ENCODE data around the gene HOXA1. TPM values are rescaled to one million over a fixed set of nuclear protein-coding genes. Genes with fewer than 3 reads are reported as not detected.

Gene HOXA1
- total RNA-seq = 1 to 10 TPM; 1.7 to 2.0 TPM

DNA sequence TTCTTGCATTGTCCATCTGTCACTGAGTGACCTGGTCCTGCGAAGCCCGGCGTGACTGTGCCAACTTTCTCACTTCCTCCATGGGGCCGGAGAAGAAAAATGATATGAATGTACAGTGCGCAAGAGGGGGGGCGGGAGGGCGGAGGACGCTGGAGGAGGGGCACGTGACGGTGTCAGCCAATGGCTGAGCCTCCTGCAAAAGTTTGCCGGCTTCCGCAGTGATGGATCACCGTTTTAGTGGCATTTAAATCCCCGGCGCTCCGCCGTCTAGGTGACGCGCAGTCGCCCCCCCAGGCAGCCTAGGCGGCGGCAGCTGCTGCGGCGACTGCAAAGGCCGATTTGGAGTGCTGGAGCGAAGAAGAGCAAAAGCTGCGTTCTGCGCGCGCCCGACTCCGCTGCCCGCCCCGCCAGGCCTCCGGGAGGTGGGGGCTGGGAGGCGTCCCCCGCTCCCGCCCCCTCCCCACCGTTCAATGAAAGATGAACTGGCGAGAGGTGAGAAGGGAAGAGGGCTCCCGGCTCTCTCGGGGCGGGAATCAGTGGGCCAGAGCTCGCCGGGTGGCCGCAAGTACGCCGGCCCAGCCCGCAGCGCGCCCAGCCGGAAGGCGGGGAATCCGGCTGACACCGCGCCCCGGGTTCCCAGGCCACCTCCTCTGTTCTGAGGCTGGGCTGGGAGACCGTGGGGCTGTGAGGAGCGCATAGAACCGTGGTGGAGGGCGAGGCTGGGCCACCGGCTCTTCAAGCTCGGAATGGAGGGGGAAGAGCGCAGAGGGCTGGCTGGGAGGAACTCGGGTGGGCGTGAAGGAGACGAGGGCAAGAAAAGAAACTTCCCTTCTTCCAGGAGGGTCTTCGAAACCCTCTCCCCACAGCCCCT, at the start of gene HOXA1:
HOXA1 (minus strand) TSS at position 104 of the 871 bp plus-strand sequence; CDS start at position 16, 88 bp downstream.
- TF ChIP-seq, protein P1, sequence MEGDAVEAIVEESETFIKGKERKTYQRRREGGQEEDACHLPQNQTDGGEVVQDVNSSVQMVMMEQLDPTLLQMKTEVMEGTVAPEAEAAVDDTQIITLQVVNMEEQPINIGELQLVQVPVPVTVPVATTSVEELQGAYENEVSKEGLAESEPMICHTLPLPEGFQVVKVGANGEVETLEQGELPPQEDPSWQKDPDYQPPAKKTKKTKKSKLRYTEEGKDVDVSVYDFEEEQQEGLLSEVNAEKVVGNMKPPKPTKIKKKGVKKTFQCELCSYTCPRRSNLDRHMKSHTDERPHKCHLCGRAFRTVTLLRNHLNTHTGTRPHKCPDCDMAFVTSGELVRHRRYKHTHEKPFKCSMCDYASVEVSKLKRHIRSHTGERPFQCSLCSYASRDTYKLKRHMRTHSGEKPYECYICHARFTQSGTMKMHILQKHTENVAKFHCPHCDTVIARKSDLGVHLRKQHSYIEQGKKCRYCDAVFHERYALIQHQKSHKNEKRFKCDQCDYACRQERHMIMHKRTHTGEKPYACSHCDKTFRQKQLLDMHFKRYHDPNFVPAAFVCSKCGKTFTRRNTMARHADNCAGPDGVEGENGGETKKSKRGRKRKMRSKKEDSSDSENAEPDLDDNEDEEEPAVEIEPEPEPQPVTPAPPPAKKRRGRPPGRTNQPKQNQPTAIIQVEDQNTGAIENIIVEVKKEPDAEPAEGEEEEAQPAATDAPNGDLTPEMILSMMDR (IDR thresholded peaks at IDR 0.05) = no peak
- H3K9me3 ChIP-seq = no peaks in the 10 kb centered on the region
- peak; percentile 92 for DNase-seq
- no peaks in the 10 kb centered on the region for H3K36me3 ChIP-seq
- intact Hi-C loops (cut with DNase I) = loop anchor here (5.0 to 10.0 kb wide), 2 partner anchors 234 to 721 kb away; partner anchors contain the start of gene SKAP2
- peak within 1 kb of the TSS; percentile 93 to 98 for H3K9ac ChIP-seq (ENCODE audit: low read depth in 2 of 2, low read length in 2 of 2)
- peak within 1 kb of the TSS; percentile 92 for H3K27ac ChIP-seq
- peaks cover 11% of the 10 kb centered on the region for H3K4me1 ChIP-seq
- peak within 1 kb of the TSS; percentile 74 for H3K4me3 ChIP-seq
- no peaks in the 10 kb centered on the region for H3K27me3 ChIP-seq

DNA sequence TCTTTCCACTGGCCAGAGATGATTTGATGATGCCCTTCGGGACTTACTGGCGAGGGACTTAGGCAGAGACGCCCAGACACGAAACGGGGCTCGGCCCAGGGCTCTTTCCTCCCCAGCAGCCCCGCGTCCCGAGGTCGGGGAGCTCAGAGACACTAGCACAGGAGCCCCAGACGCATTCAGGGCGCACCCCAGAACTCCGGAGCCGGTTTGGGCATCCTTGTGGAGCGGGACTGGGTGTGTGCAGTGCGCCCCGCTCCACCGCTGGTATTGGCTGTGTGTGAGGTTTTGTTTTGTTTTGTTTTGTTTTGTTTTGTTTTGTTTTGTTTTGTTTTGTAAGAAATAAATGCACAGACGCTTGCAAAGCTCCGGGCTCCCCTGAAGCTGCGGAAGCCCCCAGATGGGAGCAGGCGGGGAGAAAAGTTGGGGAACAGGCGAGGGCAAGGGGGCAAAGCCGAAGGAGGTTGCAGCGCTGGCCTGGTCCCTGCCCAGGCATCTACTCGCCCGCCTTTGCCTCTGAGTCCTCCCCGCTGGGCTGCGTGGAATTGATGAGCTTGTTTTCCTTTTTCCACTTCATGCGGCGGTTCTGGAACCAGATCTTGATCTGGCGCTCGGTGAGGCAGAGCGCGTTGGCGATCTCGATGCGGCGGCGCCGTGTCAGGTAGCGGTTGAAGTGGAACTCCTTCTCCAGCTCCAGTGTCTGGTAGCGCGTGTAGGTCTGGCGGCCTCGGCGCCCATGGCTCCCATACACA, 49.5 kb upstream of the HOXA1 start:
- TF ChIP-seq, protein P1 (IDR thresholded peaks at IDR 0.05) = no peak
- H3K27ac ChIP-seq = peak overlapping the region; percentile 84
- intact Hi-C loops (cut with DNase I) = no loop called here
- no peaks in the 10 kb centered on the region for H3K27me3 ChIP-seq
- H3K4me3 ChIP-seq = no peak overlapping the region
- H3K9ac ChIP-seq (ENCODE audit: low read depth in 2 of 2, low read length in 2 of 2) = peak overlapping the region; percentile 46 to 100
- H3K36me3 ChIP-seq = no peaks in the 10 kb centered on the region
- no peaks in the 10 kb centered on the region for H3K9me3 ChIP-seq
- peaks cover 17% of the 10 kb centered on the region for H3K4me1 ChIP-seq
- DNase-seq = peak; percentile 47

DNA sequence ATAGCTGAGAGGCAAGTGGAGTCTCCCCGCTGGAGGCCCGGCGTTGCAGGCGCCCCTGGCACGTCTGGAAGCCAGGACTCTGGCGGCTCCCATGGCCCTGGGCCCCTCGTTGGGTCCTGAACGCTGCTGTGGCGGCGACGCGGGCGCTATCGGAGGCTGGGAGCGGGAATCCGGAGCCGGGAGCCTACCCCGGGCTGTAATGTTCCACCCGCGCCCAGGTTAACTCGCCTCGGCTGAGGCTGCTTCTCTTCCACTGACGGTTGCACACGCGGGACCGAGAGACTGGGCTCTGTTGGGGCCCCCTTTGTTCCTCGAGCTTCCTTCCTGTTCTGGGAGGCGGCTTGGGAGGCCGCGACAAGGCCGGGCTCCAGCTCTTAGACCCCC, 49.0 kb upstream of the HOXA1 start:
- Histone ChIP-seq H3K4me3 (peak overlapping the region; percentile 1), H3K27ac (peak overlapping the region; percentile 84), H3K36me3 (no peaks in the 10 kb centered on the region), H3K9ac (ENCODE audit: low read depth in 2 of 2, low read length in 2 of 2) (peak overlapping the region; percentile 46 to 100), H3K4me1 (peaks cover 17% of the 10 kb centered on the region), H3K9me3 (no peaks in the 10 kb centered on the region), H3K27me3 (no peaks in the 10 kb centered on the region)
- TF ChIP-seq, protein P1 (IDR thresholded peaks at IDR 0.05) = no peak
- intact Hi-C loops (cut with DNase I) = loop anchor here (5.0 kb wide), 1 partner anchor 37 kb away; no protein-coding TSS in a partner anchor
- DNase-seq = peak; percentile 44

DNA sequence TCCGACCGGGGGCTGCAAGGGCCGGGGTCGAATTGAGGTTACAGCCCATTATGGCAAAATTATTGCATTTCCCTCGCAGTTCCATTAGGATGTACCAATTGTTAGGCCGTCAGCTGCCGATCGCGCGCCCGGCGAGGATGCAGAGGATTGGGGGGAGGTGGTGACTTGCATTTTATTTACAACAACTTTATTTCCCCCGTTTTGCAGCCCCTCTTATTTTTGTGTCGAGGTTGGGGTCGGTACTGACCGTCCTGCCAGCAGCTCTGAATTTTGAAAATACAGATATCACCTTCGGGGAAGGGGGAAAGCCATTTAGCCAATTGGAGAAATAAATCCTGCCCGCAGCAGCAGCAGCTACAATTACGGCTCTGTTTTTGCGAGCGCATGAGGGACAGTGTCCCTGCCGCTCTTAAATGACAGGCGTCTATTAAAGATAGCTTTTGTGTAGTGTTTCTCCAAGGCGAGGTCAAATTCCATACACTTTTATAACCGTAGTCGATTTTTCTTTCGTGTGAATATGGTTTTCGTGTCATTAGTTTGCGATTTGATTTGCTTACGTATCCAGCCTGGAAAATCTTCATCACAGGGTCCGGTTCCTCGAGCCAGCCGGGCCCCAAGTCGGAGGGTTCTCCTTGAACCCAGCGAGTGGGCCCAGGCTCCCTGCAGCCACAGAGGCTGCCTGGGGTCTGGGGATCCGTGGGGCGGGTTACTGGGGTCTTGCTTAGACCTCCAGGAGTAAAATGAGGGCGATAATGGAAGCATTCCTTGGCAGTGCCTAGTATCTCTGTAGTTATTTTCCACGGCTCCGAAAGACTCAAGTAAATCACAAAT, 48.4 kb upstream of the HOXA1 start:
- no peaks in the 10 kb centered on the region for H3K27me3 ChIP-seq
- peak overlapping the region; percentile 30 to 100 for H3K9ac ChIP-seq (ENCODE audit: low read depth in 2 of 2, low read length in 2 of 2)
- DNase-seq = peak; percentile 61
- H3K27ac ChIP-seq = peak overlapping the region; percentile 84
- peaks cover 17% of the 10 kb centered on the region for H3K4me1 ChIP-seq
- H3K36me3 ChIP-seq = no peaks in the 10 kb centered on the region
- TF ChIP-seq, protein P1 (IDR thresholded peaks at IDR 0.05) = no peak
- intact Hi-C loops (cut with DNase I) = loop anchor here (5.0 kb wide), 1 partner anchor 37 kb away; no protein-coding TSS in a partner anchor
- H3K9me3 ChIP-seq = no peaks in the 10 kb centered on the region
- H3K4me3 ChIP-seq = peak overlapping the region; percentile 1
